Vagina (tissue), 2 donors: ENCODE results near the gene TMEM131L. TPM values are rescaled to one million over a fixed set of nuclear protein-coding genes. Genes with fewer than 3 reads are reported as not detected.
"Not testable (repeated sequence)": the region's sequence is repeated elsewhere in the genome, so short reads cannot be mapped to it uniquely, and the experiment has no call there.

ENCODE experiments used
- DNase-seq, 2 donors: peaks; one replicate each; pipeline ENCODE4 v3.0.0-alpha.2; 2017; ENCODE audit errors: extremely low spot score in 2 of 2
- H3K27ac ChIP-seq: fragments of 200-600 bp; sonication (generic); one replicate; pipeline ENCODE4 v1.5.1; 2019
- H3K27me3 ChIP-seq: fragments of 200-600 bp; sonication (generic); one replicate; pipeline ENCODE4 v1.5.1; 2019
- H3K36me3 ChIP-seq, 2 donors: fragments of 200-600 bp; sonication (generic); one replicate each; pipeline ENCODE4 v1.5.1; 2017 to 2019
- H3K4me1 ChIP-seq: fragments of 200-600 bp; sonication (generic); one replicate; pipeline ENCODE4 v1.5.1; 2019
- H3K4me3 ChIP-seq, 2 donors: fragments of 200-600 bp; sonication (generic); 1 replicate in 1 of 2; 2 replicates in 1 of 2; pipeline ENCODE4 v1.5.1; 2016 to 2019
- H3K9me3 ChIP-seq: fragments of 200-600 bp; sonication (generic); one replicate; pipeline ENCODE4 v1.5.1; 2019
- CTCF ChIP-seq, 3 experiments: fragments of 450-650 bp in 2 of 3; fragments of 200-600 bp in 1 of 3; sonication (generic) in 1 of 3; IDR thresholded peaks; one replicate each; pipeline ENCODE4 v1.5.1; 2017 to 2019; ENCODE audit warnings: antibody characterized with exemption in 3 of 3, mild to moderate bottlenecking in 2 of 3, moderate library complexity in 2 of 3
- POLR2A ChIP-seq, 2 donors: fragments of 450-650 bp; IDR thresholded peaks; one replicate each; pipeline ENCODE4 v1.6.1; 2017; ENCODE audit warnings: antibody characterized with exemption in 2 of 2, mild to moderate bottlenecking in 2 of 2, moderate library complexity in 2 of 2
- POLR2AphosphoS5 ChIP-seq, 2 donors: sonication (generic); formaldehyde crosslinking; IDR thresholded peaks; one replicate each; pipeline ENCODE4 v1.9.0; 2017; ENCODE audit warnings: antibody characterized with exemption in 2 of 2, mild to moderate bottlenecking in 2 of 2, low read depth in 1 of 2; ENCODE audit not compliant: insufficient read depth in 1 of 2
- intact Hi-C: fragments of 100-400 bp; cut with DNase I; formaldehyde crosslinking; loops from one replicate; pipeline ENCODE4 v1.15.1; 2023
- total RNA-seq: library from RNA; depleted of rRNA; stranded (reverse); fragments of >200 nt; gene quantifications from one replicate; pipeline ENCODE4 v1.2.3, GENCODE V29; 2016

TMEM131L gene
- total RNA-seq, 1 donor from 2014 or later: 17.7 TPM

GRCh38 chr4:153603258-153603657 lies 137.1 kb downstream of the TMEM131L start:
- Histone ChIP-seq H3K9me3 (no peaks in the 10 kb centered on the region), H3K27me3 (no peaks in the 10 kb centered on the region), H3K4me1 (no peaks in the 10 kb centered on the region), H3K4me3 (no peak overlapping the region), H3K27ac (no peak overlapping the region), H3K36me3 (peaks cover 0 to 54% of the 10 kb centered on the region in 2 donors)
- DNase-seq: no peak
- intact Hi-C loops: no loop called here
- TF ChIP-seq POLR2A (IDR thresholded peaks at IDR 0.05): no peak
- TF ChIP-seq POLR2AphosphoS5 (IDR thresholded peaks at IDR 0.05; ENCODE audit: insufficient read depth in 1 of 2, low read depth in 1 of 2): no peak
- TF ChIP-seq CTCF (IDR thresholded peaks at IDR 0.05): no peak

DNA sequence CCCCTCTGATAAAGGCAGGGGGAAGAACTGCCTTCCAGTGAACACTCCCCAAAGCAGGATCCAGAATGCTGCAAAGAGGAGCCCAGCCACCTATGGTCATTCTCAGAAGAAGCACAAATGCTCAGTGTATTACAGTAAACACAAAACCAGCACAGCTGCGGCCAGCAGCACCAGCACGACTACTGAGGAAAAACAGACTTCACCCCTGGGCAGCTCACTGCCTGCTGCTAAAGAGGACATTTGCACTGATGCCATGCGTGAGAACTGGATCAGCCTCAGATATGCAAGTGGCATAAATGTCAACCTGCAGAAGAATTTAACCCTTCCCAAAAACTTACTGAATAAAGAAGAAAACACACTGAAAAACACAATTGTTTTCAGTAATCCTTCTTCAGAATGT lies 137.7 kb downstream of the TMEM131L start:
- intact Hi-C loops: no loop called here
- no peak for DNase-seq
- Histone ChIP-seq H3K4me1 (no peaks in the 10 kb centered on the region), H3K36me3 (peaks cover 0 to 49% of the 10 kb centered on the region in 2 donors), H3K4me3 (no peak overlapping the region), H3K9me3 (no peaks in the 10 kb centered on the region), H3K27me3 (no peaks in the 10 kb centered on the region), H3K27ac (no peak overlapping the region)
- no peak for TF ChIP-seq CTCF (IDR thresholded peaks at IDR 0.05)

- H3K27ac ChIP-seq, H3K9me3 ChIP-seq, H3K4me1 ChIP-seq, H3K27me3 ChIP-seq, H3K4me3 ChIP-seq, DNase-seq, intact Hi-C loops: not testable (repeated sequence)
- H3K36me3 ChIP-seq: peaks cover 0 to 33% of the 10 kb centered on the region in 2 donors
These were observed 142.9 kb downstream of the TMEM131L start for GRCh38 chr4:153609070-153609469.

- Histone ChIP-seq H3K36me3 (peaks cover 0 to 31% of the 10 kb centered on the region in 2 donors), H3K27ac (no peak overlapping the region), H3K9me3 (no peaks in the 10 kb centered on the region), H3K4me3 (no peak overlapping the region), H3K4me1 (no peaks in the 10 kb centered on the region), H3K27me3 (no peaks in the 10 kb centered on the region)
- no peak for DNase-seq
- intact Hi-C loops: no loop called here
- TF ChIP-seq CTCF (IDR thresholded peaks at IDR 0.05) (no peak), POLR2A (IDR thresholded peaks at IDR 0.05) (no peak), POLR2AphosphoS5 (IDR thresholded peaks at IDR 0.05; ENCODE audit: insufficient read depth in 1 of 2, low read depth in 1 of 2) (no peak)
These were observed 144.6 kb downstream of the TMEM131L start for GRCh38 chr4:153610623-153611376.

DNA sequence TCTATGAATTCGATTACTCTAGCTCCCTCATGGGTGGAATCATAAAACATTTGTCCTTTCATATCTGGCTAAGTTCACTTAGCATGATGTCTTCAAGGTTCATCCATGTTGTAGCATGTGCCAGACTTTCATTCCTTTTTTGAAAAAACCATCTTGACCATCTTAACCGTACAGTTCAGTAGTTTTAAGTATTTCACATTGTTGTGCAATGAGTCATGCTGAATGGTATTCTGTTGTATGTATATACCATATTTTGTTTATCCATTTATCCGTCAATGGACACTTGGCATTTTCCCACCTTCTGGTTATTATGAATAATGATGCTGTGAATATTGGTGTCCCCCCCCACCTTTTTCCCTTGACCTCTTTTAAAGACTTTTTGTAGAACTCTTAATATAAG lies 145.5 kb downstream of the TMEM131L start:
- Histone ChIP-seq H3K9me3 (no peaks in the 10 kb centered on the region), H3K27me3 (no peaks in the 10 kb centered on the region), H3K36me3 (peaks cover 0 to 25% of the 10 kb centered on the region in 2 donors), H3K4me1 (no peaks in the 10 kb centered on the region), H3K4me3 (no peak overlapping the region), H3K27ac (no peak overlapping the region)
- no peak for DNase-seq
- intact Hi-C loops: no loop called here
- no peak for TF ChIP-seq CTCF (IDR thresholded peaks at IDR 0.05)
- no peak for TF ChIP-seq POLR2AphosphoS5 (IDR thresholded peaks at IDR 0.05; ENCODE audit: insufficient read depth in 1 of 2, low read depth in 1 of 2)
- no peak for TF ChIP-seq POLR2A (IDR thresholded peaks at IDR 0.05)
